Lower leg skin (tissue), 3 donors: ENCODE data around the gene SHISAL1.

Experiments used
- CTCF ChIP-seq, 3 donors: fragments of 450-650 bp; IDR thresholded peaks; one replicate each; pipeline ENCODE4 v1.5.1; 2016; ENCODE audit warnings: antibody characterized with exemption in 3 of 3, mild to moderate bottlenecking in 3 of 3, moderate library complexity in 2 of 3
- POLR2A ChIP-seq, 2 donors: fragments of 450-650 bp; IDR thresholded peaks; one replicate each; pipeline ENCODE4 v1.6.1; 2016 to 2017; ENCODE audit warnings: antibody characterized with exemption in 2 of 2, mild to moderate bottlenecking in 1 of 2, moderate library complexity in 1 of 2

- TF ChIP-seq CTCF (IDR thresholded peaks at IDR 0.05), result no peak
- no peak for TF ChIP-seq POLR2A (IDR thresholded peaks at IDR 0.05)
These were observed 1.8 kb upstream of the SHISAL1 start for GRCh38 chr22:44314425-44315067.
